ENCODE measurements around the gene PRKAR1A.
"Not testable (repeated sequence)": the region's sequence is repeated elsewhere in the genome, so short reads cannot be mapped to it uniquely, and the experiment has no call there.

PRKAR1A gene

GRCh38 chr17:68581863-68582645 lies 69.8 kb downstream of the PRKAR1A start:
- DNase-seq = no peak

GRCh38 chr17:68582867-68583266 lies 70.6 kb downstream of the PRKAR1A start:
- not testable (repeated sequence) for DNase-seq

- no peak for DNase-seq
Measured at GRCh38 chr17:68584581-68585303, 72.5 kb downstream of the PRKAR1A start.

- no peak for DNase-seq
Measured at GRCh38 chr17:68585643-68586042, 73.4 kb downstream of the PRKAR1A start.

DNA sequence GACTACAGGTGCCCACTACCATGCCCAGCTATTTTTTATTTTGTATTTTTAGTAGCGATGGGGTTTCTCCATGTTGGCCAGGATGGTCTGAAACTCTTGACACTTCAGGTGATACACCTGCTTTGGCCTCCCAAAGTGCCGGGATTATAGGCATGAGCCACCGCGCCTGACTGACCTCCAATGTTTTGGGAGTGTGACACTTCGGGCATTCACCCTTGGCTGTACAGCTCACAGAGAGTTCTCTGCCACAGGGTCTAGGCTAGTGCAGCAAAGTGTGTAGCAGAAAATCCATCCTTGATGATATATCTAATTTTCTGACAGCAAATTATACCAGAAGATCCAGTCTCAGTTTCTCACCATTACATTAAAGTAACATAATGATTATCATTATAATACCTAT lies 74.8 kb downstream of the PRKAR1A start:
- DNase-seq = no peak

- DNase-seq = no peak
Measured at GRCh38 chr17:68587847-68588246, 75.6 kb downstream of the PRKAR1A start.

DNA sequence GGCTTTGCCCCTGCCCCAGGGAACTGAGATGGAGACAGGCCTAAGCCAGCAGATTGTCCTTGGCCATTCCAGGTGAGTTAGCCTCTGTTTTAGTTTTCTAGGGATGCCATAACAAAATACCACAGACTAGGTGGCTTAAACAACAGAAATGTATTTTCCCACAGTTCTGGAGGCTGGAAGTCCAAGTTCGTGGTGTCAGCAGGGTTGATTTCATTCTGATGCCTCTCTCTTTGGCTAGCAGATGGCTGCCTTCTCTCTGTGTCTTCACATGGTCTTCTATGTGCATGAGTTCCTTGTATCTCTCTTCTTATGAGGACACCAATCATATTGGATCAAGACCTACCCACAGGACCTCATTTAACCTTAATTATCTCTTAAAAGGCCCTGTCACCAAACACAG lies 76.1 kb downstream of the PRKAR1A start:
- DNase-seq = no peak

DNA sequence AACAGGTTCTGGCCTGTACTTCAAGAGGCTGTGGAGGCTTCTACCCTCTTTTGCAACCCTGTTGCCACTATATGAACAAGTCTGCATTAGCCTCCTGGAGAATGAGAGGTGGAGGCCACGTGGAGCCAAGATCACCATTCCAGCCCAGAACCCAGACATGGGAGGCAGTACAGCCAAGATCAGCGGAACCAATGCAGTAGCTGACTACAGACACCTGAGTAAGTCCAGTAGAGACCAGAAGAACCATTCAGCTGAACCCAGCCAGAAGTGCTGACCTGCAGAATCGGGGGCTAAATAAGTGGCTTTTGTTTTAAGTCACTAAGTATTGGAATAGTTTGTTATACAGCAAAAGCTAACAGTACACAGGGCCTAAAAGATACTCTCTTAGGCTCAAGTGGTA lies 76.9 kb downstream of the PRKAR1A start:
- no peak for DNase-seq

- no peak for DNase-seq
Measured at GRCh38 chr17:68591583-68591982, 79.4 kb downstream of the PRKAR1A start.

DNA sequence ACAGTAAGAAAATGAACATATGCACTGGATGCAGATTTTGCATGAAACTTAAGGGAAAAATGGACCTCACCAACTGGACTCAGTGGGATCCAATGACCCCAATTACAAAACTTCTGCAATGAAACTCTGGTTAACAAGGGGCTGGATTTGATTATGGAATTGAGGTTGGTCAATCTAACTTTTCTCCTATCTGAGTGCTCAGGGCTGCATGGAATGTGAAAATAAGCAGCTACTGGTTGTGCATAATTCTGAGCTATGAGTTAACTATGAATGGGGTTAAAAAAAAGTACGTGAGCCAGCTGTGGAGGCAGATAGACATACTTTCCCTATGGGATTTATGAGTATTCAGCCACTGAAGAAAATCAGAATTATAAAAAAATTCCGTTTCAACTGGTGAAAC lies 79.8 kb downstream of the PRKAR1A start:
- DNase-seq = no peak

- DNase-seq = no peak
Measured at GRCh38 chr17:68592682-68593641, 80.7 kb downstream of the PRKAR1A start.

DNA sequence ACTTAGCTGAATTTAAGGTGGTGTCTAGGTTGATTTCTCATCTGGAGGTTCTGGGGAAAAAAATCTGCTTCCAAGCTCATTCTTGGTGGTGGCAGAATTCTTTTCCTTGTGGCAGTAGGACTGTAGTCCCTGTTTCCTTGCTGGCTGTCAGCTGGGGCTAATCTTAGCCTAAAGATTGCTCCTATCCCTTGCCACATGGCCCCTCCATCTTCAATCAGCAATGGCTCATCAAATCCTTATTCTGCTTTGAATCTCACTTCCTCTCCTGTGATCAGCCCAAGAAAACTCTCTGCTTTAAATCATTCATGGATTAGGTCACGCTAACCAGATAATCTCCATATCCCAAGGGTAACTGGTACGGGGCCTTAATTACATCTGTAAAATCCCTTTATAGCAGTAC lies 82.3 kb downstream of the PRKAR1A start:
- no peak for DNase-seq

DNA sequence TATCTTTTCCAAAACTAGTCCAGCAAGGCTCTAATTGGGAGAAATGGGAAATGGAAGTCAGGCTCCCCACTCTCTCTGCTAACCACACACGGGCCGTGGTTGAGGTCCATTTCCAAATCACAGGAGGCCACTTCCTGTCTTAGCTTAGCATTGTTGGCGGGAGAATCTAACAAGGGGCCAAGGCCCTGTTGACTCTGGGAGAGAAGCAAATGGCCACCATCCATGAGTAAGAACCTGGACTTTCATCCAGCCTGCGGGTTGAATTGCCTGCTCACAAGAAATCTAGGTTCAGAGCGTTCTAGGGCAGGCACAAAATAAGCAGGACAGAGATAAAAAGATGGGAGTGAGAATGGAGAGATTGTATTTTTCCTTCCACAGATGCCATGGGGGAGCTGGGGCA lies 83.3 kb downstream of the PRKAR1A start:
- DNase-seq = no peak

DNA sequence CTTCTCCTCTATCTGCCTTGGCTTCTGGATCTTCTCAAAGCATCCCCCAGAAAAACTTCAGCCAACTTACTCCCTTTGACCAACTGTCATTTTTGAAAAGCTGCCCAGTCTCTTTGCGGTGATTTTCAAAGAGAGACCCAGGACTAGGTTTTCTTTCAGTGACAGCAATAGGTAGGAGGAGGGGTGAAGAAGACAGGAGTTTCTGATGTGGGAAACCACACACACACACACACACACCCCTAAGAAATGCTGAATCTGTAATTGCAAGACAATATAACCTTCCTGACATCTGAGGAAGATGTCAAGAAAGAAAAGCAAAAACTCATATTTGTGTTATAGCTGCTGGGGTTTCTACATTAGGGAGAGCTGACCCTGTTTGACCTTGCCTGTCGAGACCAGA lies 83.8 kb downstream of the PRKAR1A start:
- no peak for DNase-seq

GRCh38 chr17:68596411-68596945 lies 84.2 kb downstream of the PRKAR1A start:
- no peak for DNase-seq

DNA sequence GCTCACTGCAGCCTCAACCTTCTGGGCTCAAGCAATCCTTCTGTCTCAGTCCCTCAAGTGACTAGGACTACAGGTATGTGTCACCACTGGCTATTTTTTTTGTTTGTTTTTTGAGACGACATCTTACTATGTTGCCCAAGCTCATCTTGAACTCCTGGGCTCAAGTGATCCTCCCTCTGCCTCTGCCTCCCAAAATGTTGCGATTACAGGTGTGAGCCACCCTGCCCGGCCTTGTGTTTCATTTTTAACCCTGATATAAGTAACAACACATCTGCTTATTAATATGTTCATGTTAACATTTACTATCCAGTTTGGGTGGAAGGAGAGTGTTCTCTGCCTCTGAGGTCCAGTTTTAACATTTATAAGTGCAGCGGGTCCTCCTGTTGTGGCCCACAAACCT lies 85.8 kb downstream of the PRKAR1A start:
- DNase-seq = no peak

DNA sequence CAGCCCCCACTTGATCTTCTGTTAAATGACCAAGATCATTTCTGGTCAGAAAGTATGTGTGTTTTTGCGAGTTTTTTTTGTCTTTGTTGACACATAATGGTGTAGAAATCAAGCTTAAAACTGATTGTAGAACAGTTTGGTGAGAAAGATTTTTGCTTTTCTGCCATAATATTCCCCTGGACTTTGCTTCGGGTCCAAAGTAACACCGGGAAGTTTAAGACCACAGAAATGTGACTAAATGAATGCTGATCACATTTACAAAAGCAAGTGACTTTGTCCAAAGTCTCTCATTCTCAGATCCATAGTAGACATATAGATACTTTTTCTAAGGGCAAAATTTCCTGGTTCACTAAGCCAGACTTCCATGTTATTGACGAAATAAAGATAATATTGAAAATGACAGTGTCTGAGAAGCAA lies 86.3 kb downstream of the PRKAR1A start:
- no peak for DNase-seq

GRCh38 chr17:68599091-68599490 lies 86.9 kb downstream of the PRKAR1A start:
- no peak for DNase-seq

GRCh38 chr17:68599552-68600066 lies 87.4 kb downstream of the PRKAR1A start:
- no peak for DNase-seq

GRCh38 chr17:68600067-68600930 lies 88.1 kb downstream of the PRKAR1A start:
- no peak for DNase-seq
